Activated B cell treated with CpG ODN at 0.5 μM for 24 hours (primary cell): ENCODE results near the gene CRYBA4. TPM values are rescaled to one million over a fixed set of nuclear protein-coding genes. Genes with fewer than 3 reads are reported as not detected.
A peak's percentile ranks its signal among the peaks of the same experiment; 100 is the strongest.

Source experiments
- ATAC-seq: fragments of 200-7000 bp; cut with Tn5 transposase; one replicate; pipeline ENCODE4 v1.10.0; 2021; ENCODE audit warnings: low read depth, mild to moderate bottlenecking, moderate library complexity
- CTCF ChIA-PET: fragments of 350-600 bp; sonication (Branson Sonifier 250); formaldehyde crosslinking; loops from one replicate; lab custom pipeline; 2021; ENCODE audit warnings: antibody characterized with exemption; lab: Charles Lee
- POLR2A ChIA-PET: fragments of 350-600 bp; sonication (Branson Sonifier 250); formaldehyde crosslinking; loops from one replicate; lab custom pipeline; 2021; ENCODE audit warnings: antibody characterized with exemption; lab: Charles Lee
- DNase-seq: peaks from one replicate; pipeline ENCODE4 v3.0.0; 2022
- H3K27ac Mint-ChIP-seq: one replicate; pipeline ENCODE4 v1.8.0; 2020; ENCODE audit warnings: mixed read lengths
- H3K27me3 Mint-ChIP-seq: one replicate; pipeline ENCODE4 v1.8.0; 2021; ENCODE audit warnings: mixed read lengths
- H3K36me3 Mint-ChIP-seq: one replicate; pipeline ENCODE4 v1.8.0; 2021; ENCODE audit warnings: low read depth, mixed read lengths
- H3K4me1 Mint-ChIP-seq: one replicate; pipeline ENCODE4 v1.8.0; 2021; ENCODE audit warnings: mixed read lengths
- H3K4me3 Mint-ChIP-seq: one replicate; pipeline ENCODE4 v1.8.0; 2020; ENCODE audit warnings: mild to moderate bottlenecking, mixed read lengths
- H3K9me3 Mint-ChIP-seq: one replicate; pipeline ENCODE4 v1.8.0; 2020; ENCODE audit warnings: mixed read lengths
- intact Hi-C: fragments of 100-400 bp; cut with micrococcal nuclease; formaldehyde crosslinking; loops from one replicate; pipeline ENCODE4 v1.15.1; 2024
- total RNA-seq: library from RNA; stranded (reverse); gene quantifications from 2 replicates; pipeline ENCODE4 v1.2.3, GENCODE V29; 2022
- TF ChIP-seq, protein P1 (sequence below): fragments of 200-600 bp; IDR thresholded peaks from one replicate; pipeline ENCODE4 v1.8.0; 2022; ENCODE audit warnings: antibody characterized with exemption, mild to moderate bottlenecking

The CRYBA4 gene
- total RNA-seq, 1 donor from 2014 or later = not detected

DNA sequence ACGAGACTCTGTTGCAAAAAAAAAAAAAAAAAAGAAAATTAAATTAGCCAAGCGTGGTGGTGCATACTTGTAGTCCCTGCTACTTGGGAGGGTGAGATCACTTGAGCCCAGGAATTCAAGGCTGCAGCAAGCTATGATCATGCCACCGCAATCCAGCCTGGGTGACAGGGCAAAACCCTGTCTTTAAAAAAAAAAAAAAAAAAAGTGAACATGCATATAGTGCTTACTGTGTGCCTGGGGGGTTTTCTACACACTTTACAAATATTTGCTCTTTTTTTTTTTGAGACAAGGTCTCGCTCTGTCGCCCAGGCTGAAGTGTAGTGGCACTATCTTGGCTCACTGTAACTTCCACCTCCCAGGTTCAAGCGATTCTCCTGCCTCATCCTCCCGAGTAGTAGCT, 44.7 kb upstream of the CRYBA4 start:
- Mint-ChIP-seq H3K36me3 (no peaks in the 10 kb centered on the region), H3K4me1 (peaks cover 54% of the 10 kb centered on the region), H3K4me3 (no peak overlapping the region), H3K9me3 (no peaks in the 10 kb centered on the region), H3K27ac (no peak overlapping the region), H3K27me3 (no peaks in the 10 kb centered on the region)
- intact Hi-C loops = no loop called here
- TF ChIP-seq, protein P1, sequence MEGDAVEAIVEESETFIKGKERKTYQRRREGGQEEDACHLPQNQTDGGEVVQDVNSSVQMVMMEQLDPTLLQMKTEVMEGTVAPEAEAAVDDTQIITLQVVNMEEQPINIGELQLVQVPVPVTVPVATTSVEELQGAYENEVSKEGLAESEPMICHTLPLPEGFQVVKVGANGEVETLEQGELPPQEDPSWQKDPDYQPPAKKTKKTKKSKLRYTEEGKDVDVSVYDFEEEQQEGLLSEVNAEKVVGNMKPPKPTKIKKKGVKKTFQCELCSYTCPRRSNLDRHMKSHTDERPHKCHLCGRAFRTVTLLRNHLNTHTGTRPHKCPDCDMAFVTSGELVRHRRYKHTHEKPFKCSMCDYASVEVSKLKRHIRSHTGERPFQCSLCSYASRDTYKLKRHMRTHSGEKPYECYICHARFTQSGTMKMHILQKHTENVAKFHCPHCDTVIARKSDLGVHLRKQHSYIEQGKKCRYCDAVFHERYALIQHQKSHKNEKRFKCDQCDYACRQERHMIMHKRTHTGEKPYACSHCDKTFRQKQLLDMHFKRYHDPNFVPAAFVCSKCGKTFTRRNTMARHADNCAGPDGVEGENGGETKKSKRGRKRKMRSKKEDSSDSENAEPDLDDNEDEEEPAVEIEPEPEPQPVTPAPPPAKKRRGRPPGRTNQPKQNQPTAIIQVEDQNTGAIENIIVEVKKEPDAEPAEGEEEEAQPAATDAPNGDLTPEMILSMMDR = no peak
- no peak for ATAC-seq
- CTCF ChIA-PET = no interaction called here
- POLR2A ChIA-PET = interaction anchor here (0.7 kb wide), 1 partner anchor 117 kb away, joined by 6 read pairs; no protein-coding TSS in a partner anchor
- no peak for DNase-seq

DNA sequence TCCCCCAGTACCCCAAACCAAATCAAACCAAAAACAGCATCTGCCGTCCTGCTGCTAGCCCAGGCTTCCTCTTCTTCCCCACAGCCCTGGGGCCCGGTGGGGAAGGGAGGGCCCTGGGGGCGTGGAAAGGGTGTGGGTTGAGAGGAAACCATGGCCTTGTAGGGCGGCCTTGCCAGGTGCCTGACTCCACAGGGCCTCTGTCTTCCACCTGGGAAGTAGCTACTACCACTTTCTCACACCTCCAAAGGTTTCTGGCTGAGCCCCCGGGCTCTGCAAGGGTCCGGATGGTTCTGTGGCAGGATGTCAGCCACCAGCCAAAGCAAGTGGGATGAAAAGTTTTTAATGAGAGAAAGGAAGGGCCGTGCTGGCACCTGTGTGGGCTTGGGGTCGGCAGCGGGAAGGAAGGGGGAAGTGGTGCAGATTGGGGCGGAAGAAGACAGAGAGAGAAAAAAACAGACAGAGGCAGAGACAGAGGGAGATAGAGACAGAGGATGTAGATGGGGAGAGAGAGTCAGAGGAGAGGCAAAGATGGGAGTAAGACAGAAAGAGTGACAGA, 42.4 kb upstream of the CRYBA4 start:
- peak overlapping the region; percentile 70 for H3K4me3 Mint-ChIP-seq
- POLR2A ChIA-PET = interaction anchor here (1.3 kb wide), 2 partner anchors 67 to 96 kb away, joined by 3 to 4 read pairs; partner anchors contain the start of genes HPS4 and TFIP11
- H3K27ac Mint-ChIP-seq = peak overlapping the region; percentile 89
- CTCF ChIA-PET = interaction anchor here (0.6 to 1.5 kb wide), 2 partner anchors 68 to 76 kb away, joined by 4 read pairs; no protein-coding TSS in a partner anchor
- peaks cover 42% of the 10 kb centered on the region for H3K4me1 Mint-ChIP-seq
- TF ChIP-seq, protein P1 = no peak
- H3K36me3 Mint-ChIP-seq = peaks cover 1% of the 10 kb centered on the region
- H3K9me3 Mint-ChIP-seq = no peaks in the 10 kb centered on the region
- peak; percentile 56 for DNase-seq
- no peaks in the 10 kb centered on the region for H3K27me3 Mint-ChIP-seq
- ATAC-seq = peak; percentile 91
- intact Hi-C loops = loop anchor here (1.0 kb wide), 1 partner anchor 11 kb away; the partner anchor contains the start of gene TPST2

DNA sequence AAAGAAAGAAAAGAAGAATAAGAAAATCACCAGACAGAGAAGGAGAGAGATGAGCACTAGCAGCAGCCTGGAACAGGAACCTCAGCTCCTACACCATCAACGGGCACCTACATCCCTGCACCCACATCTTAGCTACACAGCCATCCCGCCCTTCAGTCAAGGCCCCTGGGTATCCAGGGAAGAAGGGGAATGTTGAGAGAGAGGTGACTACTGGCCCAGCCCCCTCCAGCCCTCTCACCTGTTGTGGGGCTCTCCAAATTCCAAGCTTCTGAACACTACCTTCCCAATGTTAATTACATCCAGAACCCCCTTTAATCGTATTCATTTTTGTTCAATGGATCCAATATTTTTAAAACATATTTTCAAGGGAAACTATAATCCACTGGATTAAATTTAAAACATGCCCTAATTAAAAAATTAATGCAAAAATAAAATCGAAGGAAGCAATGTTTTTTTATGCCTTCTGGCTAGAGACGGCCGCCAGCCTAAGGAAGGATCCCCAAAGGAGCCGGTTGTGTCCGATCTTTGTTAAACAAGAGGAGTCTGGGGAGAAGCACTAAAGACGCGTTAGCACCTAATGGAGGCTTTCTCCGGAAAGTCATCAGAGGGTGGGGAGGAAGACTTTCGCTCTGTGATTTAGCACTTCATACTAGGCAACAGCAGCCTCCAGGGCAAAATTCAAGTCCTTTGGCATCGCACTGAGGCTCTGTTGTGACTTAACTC, 41.4 kb upstream of the CRYBA4 start:
- Mint-ChIP-seq H3K27me3 (no peaks in the 10 kb centered on the region), H3K36me3 (peaks cover 1% of the 10 kb centered on the region), H3K4me1 (peaks cover 42% of the 10 kb centered on the region), H3K27ac (peak overlapping the region; percentile 89), H3K4me3 (no peak overlapping the region), H3K9me3 (no peaks in the 10 kb centered on the region)
- ATAC-seq (no peak), DNase-seq (no peak)
- intact Hi-C loops = no loop called here
- ChIA-PET POLR2A (no interaction called here), CTCF (interaction anchor here (0.6 to 1.5 kb wide), 2 partner anchors 67 to 77 kb away, joined by 4 read pairs; no protein-coding TSS in a partner anchor)
- TF ChIP-seq, protein P1 = no peak

DNA sequence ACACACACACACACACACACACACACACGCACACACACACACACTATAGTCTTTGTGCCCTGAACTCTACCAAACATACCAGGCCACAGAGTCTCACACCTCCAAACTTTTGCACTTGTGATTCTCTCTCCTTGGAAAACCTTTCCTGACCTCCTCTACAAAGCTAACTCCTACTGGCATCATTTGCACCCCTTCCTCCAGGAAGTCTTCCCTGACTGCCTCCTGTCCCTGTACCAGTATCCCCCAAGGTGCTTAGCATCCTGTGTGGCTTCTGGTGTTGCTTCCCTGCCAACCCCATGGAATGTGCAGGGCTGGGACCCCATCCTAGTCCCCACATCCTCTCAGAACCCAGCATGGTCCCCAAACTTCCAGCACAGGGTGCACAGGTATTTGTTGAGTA, 40.7 kb upstream of the CRYBA4 start:
- DNase-seq (no peak), ATAC-seq (no peak)
- Mint-ChIP-seq H3K36me3 (peaks cover 1% of the 10 kb centered on the region), H3K4me1 (peaks cover 42% of the 10 kb centered on the region), H3K27me3 (no peaks in the 10 kb centered on the region), H3K9me3 (no peaks in the 10 kb centered on the region), H3K27ac (peak overlapping the region; percentile 59), H3K4me3 (no peak overlapping the region)
- ChIA-PET POLR2A (interaction anchor here (0.5 kb wide), 1 partner anchor 49 kb away, joined by 8 read pairs; no protein-coding TSS in a partner anchor), CTCF (no interaction called here)
- intact Hi-C loops = no loop called here
- TF ChIP-seq, protein P1 = no peak

DNA sequence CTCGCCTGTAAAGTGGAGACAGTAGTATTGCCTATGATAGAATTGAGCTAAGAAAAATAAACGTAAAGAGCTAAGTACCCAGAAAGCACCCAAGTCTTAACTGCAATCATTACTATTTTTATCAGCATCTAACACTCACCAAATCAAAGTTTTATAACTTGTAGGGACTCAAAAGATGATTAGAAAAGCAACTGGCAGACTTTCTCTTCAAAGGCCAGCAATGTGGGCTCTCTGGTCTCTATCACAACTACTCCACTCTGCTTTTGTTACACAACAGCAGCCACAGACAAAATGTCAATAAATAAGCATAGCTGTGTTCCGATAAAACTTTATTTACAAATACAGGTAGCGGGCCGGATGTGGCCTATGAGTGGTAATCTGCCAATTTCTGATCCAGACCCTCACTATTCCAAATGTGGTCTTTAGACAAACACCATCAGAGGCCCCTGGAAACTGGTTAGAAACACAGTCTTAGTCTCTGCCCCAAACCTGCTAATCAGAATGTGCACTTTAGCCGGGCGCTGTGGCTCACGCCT, 40.1 kb upstream of the CRYBA4 start:
- TF ChIP-seq, protein P1 = no peak
- ChIA-PET CTCF (no interaction called here), POLR2A (interaction anchor here (0.5 kb wide), 1 partner anchor 48 kb away, joined by 8 read pairs; no protein-coding TSS in a partner anchor)
- peaks cover 40% of the 10 kb centered on the region for H3K4me1 Mint-ChIP-seq
- no peaks in the 10 kb centered on the region for H3K27me3 Mint-ChIP-seq
- peaks cover 1% of the 10 kb centered on the region for H3K36me3 Mint-ChIP-seq
- no peak for DNase-seq
- intact Hi-C loops = no loop called here
- no peak overlapping the region for H3K4me3 Mint-ChIP-seq
- H3K9me3 Mint-ChIP-seq = no peaks in the 10 kb centered on the region
- no peak for ATAC-seq
- H3K27ac Mint-ChIP-seq = no peak overlapping the region
